OCI-LY7 (cell line): ENCODE data around the gene SND1. TPM values are rescaled to one million over a fixed set of nuclear protein-coding genes. Genes with fewer than 3 reads are reported as not detected.

Source experiments
- BruUV-seq: library from RNA; stranded (reverse); fragments of 400-500 nt; replicated peaks from 2 replicates; lab custom pipeline; 2021; lab: Mats Ljungman, UMichigan
- CTCF ChIA-PET: fragments of 300-600 bp; sonication (Branson Sonifier 250); formaldehyde crosslinking; loops from one replicate; lab custom pipeline; 2022; ENCODE audit warnings: antibody characterized with exemption; ENCODE audit not compliant: unreplicated experiment; lab: Charles Lee
- POLR2A ChIA-PET: fragments of 300-600 bp; sonication (Branson Sonifier 250); formaldehyde crosslinking; loops from one replicate; lab custom pipeline; 2022; ENCODE audit warnings: antibody characterized with exemption; lab: Charles Lee
- DNase-seq: peaks from one replicate; pipeline ENCODE4 v3.0.0-alpha.2; 2015; ENCODE audit warnings: low spot score
- H2AFZ ChIP-seq: fragments of 200-600 bp; sonication (generic), shearing (Covaris generic); 2 replicates; pipeline ENCODE4 v1.6.1; 2014; ENCODE audit warnings: mild to moderate bottlenecking, antibody characterized with exemption, low read length, moderate library complexity
- H3K27ac ChIP-seq: fragments of 200-600 bp; sonication (generic); 2 replicates; pipeline ENCODE4 v1.5.1; 2014; ENCODE audit warnings: mixed run types, low read depth, mild to moderate bottlenecking, moderate library complexity, low read length, inconsistent platforms; ENCODE audit not compliant: poor library complexity, severe bottlenecking
- H3K36me3 ChIP-seq: fragments of 200-600 bp; sonication (generic); 2 replicates; pipeline ENCODE4 v1.6.1; 2014; ENCODE audit warnings: mild to moderate bottlenecking, antibody characterized with exemption, low read length, moderate library complexity, mixed read lengths; ENCODE audit not compliant: insufficient read depth
- H3K4me1 ChIP-seq: fragments of 200-600 bp; sonication (generic); 2 replicates; pipeline ENCODE4 v1.5.1; 2014; ENCODE audit warnings: mild to moderate bottlenecking, low read length; ENCODE audit not compliant: insufficient read depth, poor library complexity, severe bottlenecking
- H3K4me2 ChIP-seq: fragments of 200-600 bp; sonication (generic); 2 replicates; pipeline ENCODE4 v1.6.1; 2014; ENCODE audit warnings: mild to moderate bottlenecking, low read length
- H3K4me3 ChIP-seq: fragments of 200-600 bp; sonication (generic); 2 replicates; pipeline ENCODE4 v1.5.1; 2014; ENCODE audit warnings: mild to moderate bottlenecking, low read depth, low read length; ENCODE audit not compliant: poor library complexity, severe bottlenecking
- H3K79me2 ChIP-seq: fragments of 200-600 bp; sonication (generic); 2 replicates; pipeline ENCODE4 v1.6.1; 2016; ENCODE audit warnings: low read depth, mild to moderate bottlenecking, low read length, moderate library complexity, mixed read lengths; ENCODE audit not compliant: insufficient read depth
- H3K9me2 ChIP-seq: fragments of 200-600 bp; sonication (generic); 2 replicates; pipeline ENCODE4 v1.6.1; 2016; ENCODE audit warnings: mild to moderate bottlenecking, low read length, mixed read lengths; ENCODE audit not compliant: insufficient read depth
- H3K9me3 ChIP-seq: fragments of 200-600 bp; sonication (generic); 2 replicates; pipeline ENCODE4 v1.6.1; 2014; ENCODE audit warnings: mild to moderate bottlenecking, mixed run types, low read length, mixed read lengths
- H4K20me1 ChIP-seq: fragments of 200-600 bp; sonication (generic); 2 replicates; pipeline ENCODE4 v1.6.1; 2014; ENCODE audit warnings: mild to moderate bottlenecking, antibody characterized with exemption, low read length, moderate library complexity, mixed read lengths; ENCODE audit not compliant: insufficient read depth
- EZH2phosphoT487 ChIP-seq: fragments of 200-600 bp; sonication (generic); IDR thresholded peaks from 2 replicates; pipeline ENCODE4 v1.6.1; 2018; ENCODE audit warnings: low read depth, borderline replicate concordance, mild to moderate bottlenecking, mixed run types, antibody characterized with exemption, low read length, moderate library complexity, mixed read lengths
- intact Hi-C: fragments of 100-400 bp; cut with micrococcal nuclease; formaldehyde crosslinking; loops from one replicate; pipeline ENCODE4 v1.10.0; 2022; ENCODE audit not compliant: unreplicated experiment
- total RNA-seq, 2 experiments: library from RNA; depleted of rRNA in 1 of 2; stranded (reverse); fragments of >200 nt in 1 of 2; shearing (Covaris generic) in 1 of 2; gene quantifications; 2 replicates each; pipeline ENCODE4 v1.2.3, GENCODE V29; 2014 to 2022
- TF ChIP-seq, protein P1 (sequence below): fragments of 200-600 bp; sonication (generic); conservative IDR thresholded peaks from 2 replicates; pipeline ENCODE4 v1.5.1; 2014; ENCODE audit warnings: mild to moderate bottlenecking, antibody characterized with exemption, low read length, moderate library complexity, mixed read lengths

SND1 gene
- total RNA-seq, 2 experiments from 2014 or later = 111 to 221 TPM

DNA sequence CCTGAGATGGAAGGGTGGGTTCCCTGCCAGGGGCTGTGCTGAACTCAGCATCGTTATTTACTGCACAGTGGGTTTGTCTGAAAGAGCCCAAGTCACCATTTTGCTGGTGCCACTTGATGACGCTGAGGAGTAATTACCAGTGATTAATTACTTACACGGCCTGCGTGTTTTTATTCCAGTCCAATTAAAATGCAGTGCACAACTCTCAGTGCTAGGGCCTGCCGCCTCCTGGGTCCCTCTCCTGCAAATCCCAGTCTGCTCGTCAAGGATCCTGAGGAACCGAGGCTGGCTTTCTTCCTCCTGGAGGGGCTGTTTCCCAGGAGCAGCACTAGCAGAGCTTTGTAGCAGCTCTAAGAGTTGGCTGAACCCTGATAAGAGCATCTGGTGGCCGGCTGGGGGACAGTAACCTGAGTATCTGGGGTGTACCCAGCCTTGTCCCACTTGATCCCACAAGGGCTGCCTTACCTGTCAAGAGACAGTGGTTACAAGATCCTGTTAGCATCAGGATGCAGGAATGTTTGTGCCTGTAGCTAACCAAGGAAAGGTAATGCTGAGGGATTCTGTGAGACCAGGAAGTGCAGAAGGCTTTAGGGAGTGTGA is 424.3 kb downstream of the SND1 start:
- H2AFZ ChIP-seq = no peak overlapping the region
- no peak for DNase-seq
- no TSS peak for BruUV-seq
- H3K27ac ChIP-seq = no peak overlapping the region
- H3K36me3 ChIP-seq = peaks cover 2% of the 10 kb centered on the region; the same call in 1 of the 2 replicates
- H3K79me2 ChIP-seq = no peaks in the 10 kb centered on the region
- POLR2A ChIA-PET = no interaction called here
- H3K4me2 ChIP-seq = no peak overlapping the region
- H3K4me3 ChIP-seq = no peak overlapping the region
- H3K4me1 ChIP-seq = no peaks in the 10 kb centered on the region
- intact Hi-C loops = no loop called here
- no peaks in the 10 kb centered on the region for H4K20me1 ChIP-seq
- no peaks in the 10 kb centered on the region for H3K9me3 ChIP-seq
- CTCF ChIA-PET = no interaction called here
- TF ChIP-seq, protein P1, sequence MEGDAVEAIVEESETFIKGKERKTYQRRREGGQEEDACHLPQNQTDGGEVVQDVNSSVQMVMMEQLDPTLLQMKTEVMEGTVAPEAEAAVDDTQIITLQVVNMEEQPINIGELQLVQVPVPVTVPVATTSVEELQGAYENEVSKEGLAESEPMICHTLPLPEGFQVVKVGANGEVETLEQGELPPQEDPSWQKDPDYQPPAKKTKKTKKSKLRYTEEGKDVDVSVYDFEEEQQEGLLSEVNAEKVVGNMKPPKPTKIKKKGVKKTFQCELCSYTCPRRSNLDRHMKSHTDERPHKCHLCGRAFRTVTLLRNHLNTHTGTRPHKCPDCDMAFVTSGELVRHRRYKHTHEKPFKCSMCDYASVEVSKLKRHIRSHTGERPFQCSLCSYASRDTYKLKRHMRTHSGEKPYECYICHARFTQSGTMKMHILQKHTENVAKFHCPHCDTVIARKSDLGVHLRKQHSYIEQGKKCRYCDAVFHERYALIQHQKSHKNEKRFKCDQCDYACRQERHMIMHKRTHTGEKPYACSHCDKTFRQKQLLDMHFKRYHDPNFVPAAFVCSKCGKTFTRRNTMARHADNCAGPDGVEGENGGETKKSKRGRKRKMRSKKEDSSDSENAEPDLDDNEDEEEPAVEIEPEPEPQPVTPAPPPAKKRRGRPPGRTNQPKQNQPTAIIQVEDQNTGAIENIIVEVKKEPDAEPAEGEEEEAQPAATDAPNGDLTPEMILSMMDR = no peak
- no peak for TF ChIP-seq EZH2phosphoT487
- no peaks in the 10 kb centered on the region for H3K9me2 ChIP-seq

DNA sequence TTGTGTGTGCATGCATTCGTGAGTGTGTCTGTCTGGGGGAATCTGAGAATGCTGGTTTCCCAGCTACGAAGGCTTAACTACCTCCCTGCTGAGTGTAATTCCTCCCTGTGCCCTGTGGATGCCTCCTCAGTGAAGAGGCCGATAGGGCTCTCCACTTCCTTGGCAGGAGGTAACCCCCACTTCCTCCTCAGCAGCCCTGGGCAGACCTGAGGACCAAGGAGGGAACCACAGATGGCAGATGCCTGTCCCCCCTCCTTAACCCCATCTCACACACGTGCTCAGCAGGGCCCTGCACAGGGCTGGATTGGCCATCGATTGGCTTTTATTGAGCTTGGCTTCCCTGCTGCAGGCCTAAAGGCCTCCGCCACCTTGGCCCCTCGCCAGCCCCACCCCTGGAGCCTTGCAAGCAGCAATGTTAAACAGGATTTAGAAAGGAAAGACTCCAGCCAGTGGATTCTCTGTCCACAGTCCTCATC is 424.8 kb downstream of the SND1 start:
- H3K4me1 ChIP-seq = no peaks in the 10 kb centered on the region
- no peak overlapping the region for H2AFZ ChIP-seq
- ChIA-PET CTCF (interaction anchor here (0.6 kb wide), 1 partner anchor 30 kb away, joined by 3 read pairs; no protein-coding TSS in a partner anchor), POLR2A (interaction anchor here (1.3 kb wide), 1 partner anchor 21 kb away, joined by 4 read pairs; no protein-coding TSS in a partner anchor)
- no peaks in the 10 kb centered on the region for H3K9me3 ChIP-seq
- no peaks in the 10 kb centered on the region for H3K9me2 ChIP-seq
- no peak overlapping the region for H3K27ac ChIP-seq
- H3K36me3 ChIP-seq = peaks cover 7% of the 10 kb centered on the region; the same call in 1 of the 2 replicates
- no peak for TF ChIP-seq EZH2phosphoT487
- TF ChIP-seq, protein P1 = no peak
- no peak for DNase-seq
- H3K4me3 ChIP-seq = no peak overlapping the region
- H3K4me2 ChIP-seq = no peak overlapping the region
- no TSS peak for BruUV-seq
- H4K20me1 ChIP-seq = no peaks in the 10 kb centered on the region
- no peaks in the 10 kb centered on the region for H3K79me2 ChIP-seq
- intact Hi-C loops = no loop called here

DNA sequence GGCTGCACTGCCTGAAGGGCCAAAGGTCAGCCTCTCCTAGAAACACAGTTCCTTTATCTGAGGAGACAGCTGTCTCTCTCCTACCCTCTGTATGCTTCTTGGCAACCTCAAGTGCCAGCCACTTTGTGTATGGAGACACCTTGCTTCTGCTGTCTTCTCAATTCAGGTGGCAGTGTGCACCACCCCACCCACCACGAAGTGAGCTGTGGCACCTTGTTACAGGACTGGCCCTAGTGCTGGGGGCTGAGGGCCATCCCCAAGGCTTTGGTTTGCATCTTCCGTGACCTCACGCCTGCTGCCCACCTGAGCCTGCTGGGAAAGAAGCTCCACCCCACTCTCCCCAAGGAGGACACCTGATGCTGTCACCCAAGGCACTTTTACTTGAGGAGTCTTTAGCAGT is 426.3 kb downstream of the SND1 start:
- H4K20me1 ChIP-seq = no peaks in the 10 kb centered on the region
- no peak overlapping the region for H3K4me2 ChIP-seq
- DNase-seq = no peak
- H3K9me2 ChIP-seq = no peaks in the 10 kb centered on the region
- H2AFZ ChIP-seq = no peak overlapping the region
- ChIA-PET POLR2A (interaction anchor here (1.0 to 1.3 kb wide), 2 partner anchors 12 to 19 kb away, joined by 3 to 4 read pairs; no protein-coding TSS in a partner anchor), CTCF (no interaction called here)
- BruUV-seq = no TSS peak
- H3K36me3 ChIP-seq = peaks cover 7% of the 10 kb centered on the region; the same call in 1 of the 2 replicates
- H3K9me3 ChIP-seq = no peaks in the 10 kb centered on the region
- H3K4me3 ChIP-seq = no peak overlapping the region
- no peak overlapping the region for H3K27ac ChIP-seq
- intact Hi-C loops = no loop called here
- H3K4me1 ChIP-seq = no peaks in the 10 kb centered on the region
- H3K79me2 ChIP-seq = no peaks in the 10 kb centered on the region
- TF ChIP-seq, protein P1 = no peak
- no peak for TF ChIP-seq EZH2phosphoT487
